D341Med (cell line): ENCODE results near the gene IMPG2.
A peak's percentile ranks its signal among the peaks of the same experiment; 100 is the strongest.

Experiments used
- DNase-seq: peaks from one replicate; pipeline ENCODE4 v3.0.0; 2012; ENCODE audit warnings: low spot score

Gene IMPG2

GRCh38 chr3:101240719-101241399, 79.5 kb downstream of the IMPG2 start:
- DNase-seq, result no peak

- no peak for DNase-seq
Observed at GRCh38 chr3:101235048-101235447, 85.3 kb downstream of the IMPG2 start.

- DNase-seq, result no peak
Observed at GRCh38 chr3:101230618-101231017, 89.8 kb downstream of the IMPG2 start.

GRCh38 chr3:101229681-101230080, 90.7 kb downstream of the IMPG2 start:
- peak; percentile 40 for DNase-seq

GRCh38 chr3:101228441-101228840, 91.9 kb downstream of the IMPG2 start:
- DNase-seq, result no peak

GRCh38 chr3:101224739-101225138, 95.6 kb downstream of the IMPG2 start:
- DNase-seq, result no peak

- no peak for DNase-seq
Observed at GRCh38 chr3:101223016-101223415, 97.4 kb downstream of the IMPG2 start.

GRCh38 chr3:101219842-101220560, 100.4 kb downstream of the IMPG2 start:
- no peak for DNase-seq

GRCh38 chr3:101217472-101218245, 102.7 kb downstream of the IMPG2 start:
- DNase-seq, result no peak

GRCh38 chr3:101216710-101217465, 103.5 kb downstream of the IMPG2 start:
- DNase-seq, result no peak

- DNase-seq, result no peak
Observed at GRCh38 chr3:101212730-101213129, 107.6 kb downstream of the IMPG2 start.

GRCh38 chr3:101204246-101204645, 116.1 kb downstream of the IMPG2 start:
- no peak for DNase-seq

GRCh38 chr3:101203411-101203810, 117.0 kb downstream of the IMPG2 start:
- DNase-seq, result no peak

- DNase-seq, result no peak
Observed at GRCh38 chr3:101202640-101203039, 117.7 kb downstream of the IMPG2 start.

- no peak for DNase-seq
Observed at GRCh38 chr3:101200461-101200860, 119.9 kb downstream of the IMPG2 start.

- DNase-seq, result peak; percentile 45
Observed at GRCh38 chr3:101195951-101196713, 124.2 kb downstream of the IMPG2 start.

- no peak for DNase-seq
Observed at GRCh38 chr3:101194392-101194791, 126.0 kb downstream of the IMPG2 start.

- DNase-seq, result no peak
Observed at GRCh38 chr3:101193957-101194356, 126.4 kb downstream of the IMPG2 start.

GRCh38 chr3:101189796-101190195, 130.6 kb downstream of the IMPG2 start:
- no peak for DNase-seq

- DNase-seq, result no peak
Observed at GRCh38 chr3:101189176-101189575, 131.2 kb downstream of the IMPG2 start.

- no peak for DNase-seq
Observed at GRCh38 chr3:101185341-101185740, 135.0 kb downstream of the IMPG2 start.
